SK-N-SH treated with all-trans-retinoic acid at 6 μM for 48 hours (cell line): Measurements from ENCODE around the gene SEBOX.
A peak's percentile ranks its signal among the peaks of the same experiment; 100 is the strongest.

ENCODE experiments used
- ATAC-seq: fragments of 200-7000 bp; cut with Tn5 transposase; 3 replicates; pipeline ENCODE4 v1.9.1; 2020; ENCODE audit warnings: mild to moderate bottlenecking, moderate library complexity
- BACH2 ChIP-seq: fragments of 250-450 bp; sonication (Bioruptor Pico); IDR thresholded peaks from 2 replicates; pipeline ENCODE4 v1.9.0; 2021; ENCODE audit warnings: mild to moderate bottlenecking, borderline replicate concordance
- CREB5 ChIP-seq: fragments of 250-450 bp; sonication (Bioruptor Pico); IDR thresholded peaks from 2 replicates; pipeline ENCODE4 v1.5.1; 2020; ENCODE audit warnings: low read depth, mild to moderate bottlenecking, moderate library complexity
- CSDC2 ChIP-seq: fragments of 250-450 bp; sonication (Bioruptor Pico); IDR thresholded peaks from 2 replicates; pipeline ENCODE4 v1.5.0; 2020; ENCODE audit warnings: mild to moderate bottlenecking, moderate library complexity
- ESRRG ChIP-seq: fragments of 250-450 bp; sonication (Bioruptor Pico); IDR thresholded peaks from 2 replicates; pipeline ENCODE4 v1.6.1; 2021; ENCODE audit warnings: mild to moderate bottlenecking
- GLIS3 ChIP-seq: fragments of 250-450 bp; sonication (Bioruptor Pico); IDR thresholded peaks from 2 replicates; pipeline ENCODE4 v1.5.0; 2020; ENCODE audit warnings: mild to moderate bottlenecking, moderate library complexity
- ISL1 ChIP-seq: fragments of 250-450 bp; sonication (Bioruptor Pico); IDR thresholded peaks from 2 replicates; pipeline ENCODE4 v2.1.2; 2022; ENCODE audit warnings: mild to moderate bottlenecking, moderate library complexity
- PATZ1 ChIP-seq: fragments of 250-450 bp; sonication (Bioruptor Pico); IDR thresholded peaks from 2 replicates; pipeline ENCODE4 v1.8.0; 2020; ENCODE audit warnings: mild to moderate bottlenecking, moderate library complexity, borderline replicate concordance
- POU6F1 ChIP-seq: fragments of 250-450 bp; sonication (Bioruptor Pico); IDR thresholded peaks from 2 replicates; pipeline ENCODE4 v1.8.0; 2021; ENCODE audit warnings: low read depth, mild to moderate bottlenecking, moderate library complexity, borderline replicate concordance
- PPARA ChIP-seq: fragments of 250-450 bp; sonication (Bioruptor Pico); IDR thresholded peaks from 2 replicates; pipeline ENCODE4 v1.5.0; 2020; ENCODE audit warnings: mild to moderate bottlenecking, borderline replicate concordance
- SNAI2 ChIP-seq: fragments of 250-450 bp; sonication (Bioruptor Pico); IDR thresholded peaks from 2 replicates; pipeline ENCODE4 v1.5.0; 2020; ENCODE audit warnings: mild to moderate bottlenecking, moderate library complexity
- TOX ChIP-seq: fragments of 250-450 bp; sonication (Bioruptor Pico); IDR thresholded peaks from 2 replicates; pipeline ENCODE4 v1.8.0; 2021; ENCODE audit warnings: mild to moderate bottlenecking, moderate library complexity, borderline replicate concordance
- TSHZ2 ChIP-seq: fragments of 250-450 bp; sonication (Bioruptor Pico); IDR thresholded peaks from 2 replicates; pipeline ENCODE4 v1.5.0; 2020; ENCODE audit warnings: mild to moderate bottlenecking, moderate library complexity
- ZC3H10 ChIP-seq: fragments of 250-450 bp; sonication (Bioruptor Pico); IDR thresholded peaks from 2 replicates; pipeline ENCODE4 v1.5.1; 2021; ENCODE audit warnings: mild to moderate bottlenecking, moderate library complexity
- ZFP3 ChIP-seq: fragments of 250-450 bp; sonication (Bioruptor Pico); IDR thresholded peaks from 2 replicates; pipeline ENCODE4 v1.5.0; 2020; ENCODE audit warnings: mild to moderate bottlenecking, moderate library complexity
- ZNF565 ChIP-seq: fragments of 450-650 bp; formaldehyde crosslinking; conservative IDR thresholded peaks from 2 replicates; pipeline ENCODE4 v1.5.0; 2020; ENCODE audit warnings: low read depth, mild to moderate bottlenecking, moderate library complexity

SEBOX gene

GRCh38 chr17:28320215-28321061 lies 44.6 kb downstream of the SEBOX start:
- TF ChIP-seq CSDC2 (CRISPR knock-in tag) (no peak), ZNF565 (no peak), BACH2 (no peak), POU6F1 (CRISPR knock-in tag) (no peak), TOX (CRISPR knock-in tag) (no peak), PPARA (CRISPR knock-in tag) (no peak), TSHZ2 (CRISPR knock-in tag) (no peak)
- no peak for ATAC-seq

GRCh38 chr17:28319598-28319935 lies 45.4 kb downstream of the SEBOX start:
- ATAC-seq = peak; percentile 16; the same call in 2 of the 3 replicates
- TF ChIP-seq SNAI2 (CRISPR knock-in tag) (no peak), GLIS3 (no peak), CREB5 (CRISPR knock-in tag) (no peak), TOX (CRISPR knock-in tag) (no peak), ZC3H10 (CRISPR knock-in tag) (no peak), ISL1 (CRISPR knock-in tag) (no peak), ZFP3 (CRISPR knock-in tag) (no peak), TSHZ2 (CRISPR knock-in tag) (no peak), ESRRG (CRISPR knock-in tag) (no peak)

GRCh38 chr17:28318759-28319597 lies 46.0 kb downstream of the SEBOX start, which contains the start of gene TMEM97:
TMEM97 (plus strand) TSS chr17:28319200; CDS start chr17:28319240, 40 bp downstream.
- TF ChIP-seq PATZ1 (CRISPR knock-in tag) (no peak), ESRRG (CRISPR knock-in tag) (no peak), PPARA (CRISPR knock-in tag) (no peak), GLIS3 (no peak), TSHZ2 (CRISPR knock-in tag) (no peak)
- TF ChIP-seq, all 23 proteins: peak for 0
- ATAC-seq = peak; percentile 99
